ENCODE data around the gene ZNF606. TPM values are rescaled to one million over a fixed set of nuclear protein-coding genes. Genes with fewer than 3 reads are reported as not detected.
A peak's percentile ranks its signal among the peaks of the same experiment; 100 is the strongest.

ZNF606 gene
- total RNA-seq, 3 donors from 2014 or later: 11.6 to 17.1 (median 13.8) TPM

- intact Hi-C loops (cut with DNase I, micrococcal nuclease): no loop called here
- ATAC-seq: peak; percentile 62
- Histone ChIP-seq H3K4me3 (peak within 1 kb of the TSS; percentile 9), H3K4me1 (ENCODE audit: low read depth) (no peaks in the 10 kb centered on the region), H3K36me3 (ENCODE audit: low read depth) (no peaks in the 10 kb centered on the region), H3K9me3 (peaks cover 98% of the 10 kb centered on the region)
- peak in 2 of 3 donors; percentile 43 to 62 for DNase-seq
- no peak for TF ChIP-seq CTCF (IDR thresholded peaks at IDR 0.05)
These were observed 67.6 kb downstream of the ZNF606 start, which contains the start of gene ZNF418 for GRCh38 chr19:57934820-57935665. ZNF418 (minus strand) TSS chr19:57935402; CDS start chr19:57933822, 1,580 bp downstream.

GRCh38 chr19:57927587-57927986 lies 75.0 kb downstream of the ZNF606 start:
- Histone ChIP-seq H3K9me3 (peaks cover 86% of the 10 kb centered on the region), H3K4me3 (no peak overlapping the region), H3K36me3 (ENCODE audit: low read depth) (no peaks in the 10 kb centered on the region), H3K4me1 (ENCODE audit: low read depth) (no peaks in the 10 kb centered on the region)
- DNase-seq (no peak), ATAC-seq (no peak)
- TF ChIP-seq CTCF (IDR thresholded peaks at IDR 0.05): no peak
- intact Hi-C loops (cut with DNase I, micrococcal nuclease): no loop called here

Other genes starting within 250 kb of the ZNF606 start
- 10 to 100 TPM; 16.4 to 25.2 (median 20.4) TPM for gene ZNF586, start 233.1 kb downstream of the ZNF606 start, total RNA-seq
- gene ZNF552, start 187.9 kb downstream of the ZNF606 start, total RNA-seq: 10 to 100 TPM; 18.7 to 33.1 (median 27.9) TPM
- gene ZNF587B, start 172.5 kb downstream of the ZNF606 start, total RNA-seq: 10 to 100 TPM; 13.9 to 21.1 (median 18.3) TPM
- 10 to 100 TPM; 51.9 to 80.7 (median 61.0) TPM for gene ZNF587, start 153.0 kb downstream of the ZNF606 start, total RNA-seq
- 10 to 100 TPM in 2 of 3 donors, 1 to 10 TPM in 1; 9.1 to 24.5 (median 18.4) TPM for gene ZNF814, start 113.8 kb downstream of the ZNF606 start, total RNA-seq
- gene ZNF417, start 86.2 kb downstream of the ZNF606 start, total RNA-seq: 10 to 100 TPM; 12.3 to 19.9 (median 15.7) TPM
- 10 to 100 TPM in 1 of 3 donors, 1 to 10 TPM in 1, under 1 TPM in 1; 0.82 to 15.5 (median 4.1) TPM for gene ZNF418, start 67.4 kb downstream of the ZNF606 start, total RNA-seq
- 1 to 10 TPM; 3.0 to 7.1 (median 3.7) TPM for gene ZNF256, start 55.1 kb downstream of the ZNF606 start, total RNA-seq
- gene C19orf18, start 28.3 kb downstream of the ZNF606 start, total RNA-seq: 1 to 10 TPM in 1 of 3 donors, under 1 TPM in 2; 0.98 to 2.0 (median 0.99) TPM
- not detected for gene ZSCAN1, start 31.2 kb upstream of the ZNF606 start, total RNA-seq
- gene ZNF135, start 56.5 kb upstream of the ZNF606 start, total RNA-seq: 1 to 10 TPM; 1.3 to 5.8 (median 2.2) TPM
- gene ZSCAN18, start 95.4 kb upstream of the ZNF606 start, total RNA-seq: 10 to 100 TPM; 17.9 to 69.5 (median 23.0) TPM
- gene ZNF329, start 148.0 kb upstream of the ZNF606 start, total RNA-seq: 10 to 100 TPM in 1 of 3 donors, 1 to 10 TPM in 2; 3.5 to 10.3 (median 4.9) TPM
- 10 to 100 TPM; 13.3 to 26.6 (median 20.5) TPM for gene ZNF274, start 180.2 kb upstream of the ZNF606 start, total RNA-seq
- 10 to 100 TPM; 12.1 to 30.5 (median 27.6) TPM for gene ZNF544, start 226.1 kb upstream of the ZNF606 start, total RNA-seq